VCaP (cell line): ENCODE results near the gene GLTPD2.

ENCODE experiments used
- H3K27ac ChIP-seq: fragments of 450-650 bp; 2 replicates; pipeline ENCODE4 v1.5.1; 2017
- TF ChIP-seq, protein P1 (sequence below): fragments of 450-650 bp; conservative IDR thresholded peaks from 2 replicates; pipeline ENCODE4 v1.5.1; 2017; ENCODE audit warnings: mild to moderate bottlenecking, moderate library complexity

GLTPD2 gene

DNA sequence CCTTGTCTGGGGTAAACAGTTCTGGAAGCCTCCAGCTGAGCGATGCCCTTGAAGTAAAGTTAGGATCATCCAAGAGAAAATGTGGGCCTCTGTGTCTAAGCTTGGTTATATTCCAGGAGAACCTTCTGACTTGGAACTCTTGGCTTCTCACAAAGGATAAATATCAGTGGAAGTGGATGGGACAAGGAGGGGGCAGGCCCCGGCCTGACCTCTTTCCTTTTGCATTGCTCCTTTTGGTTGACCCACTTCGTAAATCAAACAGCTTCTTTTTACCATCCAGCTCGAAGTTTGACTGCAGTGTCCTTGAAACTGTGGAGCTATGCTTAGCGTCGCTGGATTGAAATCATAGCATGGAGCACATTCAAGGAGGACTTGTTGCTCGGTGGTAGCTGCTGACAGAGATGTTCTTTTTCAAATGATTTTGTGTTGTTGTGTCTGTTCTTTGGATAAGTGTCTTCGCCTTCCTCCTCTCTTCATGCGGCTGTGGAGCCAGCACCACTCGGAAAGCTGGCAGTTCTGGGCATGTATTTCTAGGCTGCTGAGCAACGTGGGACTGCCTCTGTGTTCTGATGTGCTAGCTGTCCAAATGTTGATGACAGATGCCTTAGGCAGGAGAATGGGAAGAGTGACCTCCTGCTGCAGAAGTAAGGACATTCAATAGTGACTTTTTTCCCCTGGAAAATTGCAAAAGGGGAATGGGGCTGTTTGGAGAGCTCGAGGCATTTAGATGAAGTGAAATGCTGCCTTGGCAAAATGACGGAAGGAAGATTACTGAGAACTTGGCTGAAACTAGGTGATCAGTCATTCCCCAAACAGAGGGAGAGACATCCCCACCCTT, 48.9 kb downstream of the GLTPD2 start:
- H3K27ac ChIP-seq, result no peak overlapping the region
- TF ChIP-seq, protein P1, sequence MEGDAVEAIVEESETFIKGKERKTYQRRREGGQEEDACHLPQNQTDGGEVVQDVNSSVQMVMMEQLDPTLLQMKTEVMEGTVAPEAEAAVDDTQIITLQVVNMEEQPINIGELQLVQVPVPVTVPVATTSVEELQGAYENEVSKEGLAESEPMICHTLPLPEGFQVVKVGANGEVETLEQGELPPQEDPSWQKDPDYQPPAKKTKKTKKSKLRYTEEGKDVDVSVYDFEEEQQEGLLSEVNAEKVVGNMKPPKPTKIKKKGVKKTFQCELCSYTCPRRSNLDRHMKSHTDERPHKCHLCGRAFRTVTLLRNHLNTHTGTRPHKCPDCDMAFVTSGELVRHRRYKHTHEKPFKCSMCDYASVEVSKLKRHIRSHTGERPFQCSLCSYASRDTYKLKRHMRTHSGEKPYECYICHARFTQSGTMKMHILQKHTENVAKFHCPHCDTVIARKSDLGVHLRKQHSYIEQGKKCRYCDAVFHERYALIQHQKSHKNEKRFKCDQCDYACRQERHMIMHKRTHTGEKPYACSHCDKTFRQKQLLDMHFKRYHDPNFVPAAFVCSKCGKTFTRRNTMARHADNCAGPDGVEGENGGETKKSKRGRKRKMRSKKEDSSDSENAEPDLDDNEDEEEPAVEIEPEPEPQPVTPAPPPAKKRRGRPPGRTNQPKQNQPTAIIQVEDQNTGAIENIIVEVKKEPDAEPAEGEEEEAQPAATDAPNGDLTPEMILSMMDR, result no peak

DNA sequence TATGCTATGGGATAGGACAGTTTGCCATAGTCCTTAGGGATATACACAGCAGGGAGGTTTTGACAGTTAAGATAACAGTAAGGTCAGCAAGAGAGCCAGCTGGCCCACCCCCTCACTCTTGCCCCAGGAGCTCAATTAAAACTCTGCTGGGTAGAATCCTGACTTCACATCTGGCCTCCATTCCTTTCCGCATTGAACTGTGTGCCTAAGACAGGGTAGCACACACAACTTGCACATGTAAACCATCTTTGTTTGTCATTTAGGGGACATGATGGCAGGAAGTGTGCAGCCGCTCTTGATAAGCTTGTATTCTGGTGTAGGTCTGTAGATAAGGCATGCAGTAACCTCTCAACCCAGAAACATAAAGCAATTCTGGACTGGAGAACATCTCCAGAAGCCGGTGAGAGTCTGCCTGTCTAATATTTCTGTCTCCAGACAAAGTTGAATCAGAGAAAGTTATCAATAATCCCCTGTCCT, 49.6 kb downstream of the GLTPD2 start:
- no peak overlapping the region for H3K27ac ChIP-seq
- TF ChIP-seq, protein P1, result no peak

DNA sequence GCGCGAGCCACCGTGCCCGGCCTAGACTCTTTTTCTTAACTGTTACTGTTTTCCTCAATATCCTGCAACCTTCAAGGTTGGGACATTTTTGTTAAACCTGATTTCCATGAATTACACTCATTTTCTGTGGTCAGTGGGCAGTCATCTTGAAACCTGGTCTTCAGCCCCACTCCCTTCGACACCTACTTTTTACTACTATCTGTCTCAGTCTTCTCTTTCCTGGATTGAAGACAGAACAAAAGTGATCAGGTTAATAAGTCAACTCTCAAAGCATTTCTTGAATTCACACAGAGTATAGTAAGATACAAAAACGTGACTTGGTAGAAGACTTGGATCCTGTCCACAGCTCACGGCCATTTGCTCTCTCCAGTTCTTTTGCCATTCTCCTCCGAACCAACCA, 50.5 kb downstream of the GLTPD2 start:
- no peak overlapping the region for H3K27ac ChIP-seq
- TF ChIP-seq, protein P1, result no peak
